GM21529 (cell line): ENCODE data around the gene GABRB1.

ENCODE experiments used
- ATAC-seq: cut with Tn5 transposase; IDR thresholded peaks from one replicate; pipeline ENCODE4 v1.9.1; 2021; ENCODE audit not compliant: unreplicated experiment

The GABRB1 gene

GRCh38 chr4:47045261-47045660 lies 13.9 kb downstream of the GABRB1 start:
- no peak for ATAC-seq

GRCh38 chr4:47049347-47049746 lies 18.0 kb downstream of the GABRB1 start:
- no peak for ATAC-seq

- no peak for ATAC-seq
Measured at GRCh38 chr4:47050761-47051725, 19.7 kb downstream of the GABRB1 start.

GRCh38 chr4:47053485-47053884 lies 22.1 kb downstream of the GABRB1 start:
- ATAC-seq: no peak

GRCh38 chr4:47054130-47054529 lies 22.8 kb downstream of the GABRB1 start:
- no peak for ATAC-seq

- no peak for ATAC-seq
Measured at GRCh38 chr4:47057991-47058390, 26.6 kb downstream of the GABRB1 start.

- no peak for ATAC-seq
Measured at GRCh38 chr4:47060561-47060960, 29.2 kb downstream of the GABRB1 start.

- no peak for ATAC-seq
Measured at GRCh38 chr4:47061435-47061834, 30.1 kb downstream of the GABRB1 start.

GRCh38 chr4:47065051-47065481 lies 33.7 kb downstream of the GABRB1 start:
- ATAC-seq: no peak

GRCh38 chr4:47068986-47069385 lies 37.6 kb downstream of the GABRB1 start:
- ATAC-seq: no peak

- ATAC-seq: no peak
Measured at GRCh38 chr4:47071901-47072341, 40.6 kb downstream of the GABRB1 start.

- ATAC-seq: no peak
Measured at GRCh38 chr4:47073647-47074046, 42.3 kb downstream of the GABRB1 start.

- no peak for ATAC-seq
Measured at GRCh38 chr4:47074816-47075215, 43.4 kb downstream of the GABRB1 start.

GRCh38 chr4:47075262-47075661 lies 43.9 kb downstream of the GABRB1 start:
- ATAC-seq: no peak

- ATAC-seq: no peak
Measured at GRCh38 chr4:47075919-47076318, 44.6 kb downstream of the GABRB1 start.

- ATAC-seq: no peak
Measured at GRCh38 chr4:47084111-47084510, 52.7 kb downstream of the GABRB1 start.

- ATAC-seq: no peak
Measured at GRCh38 chr4:47084795-47085194, 53.4 kb downstream of the GABRB1 start.

GRCh38 chr4:47088298-47088697 lies 56.9 kb downstream of the GABRB1 start:
- no peak for ATAC-seq

- ATAC-seq: no peak
Measured at GRCh38 chr4:47095884-47096283, 64.5 kb downstream of the GABRB1 start.

GRCh38 chr4:47101453-47101852 lies 70.1 kb downstream of the GABRB1 start:
- no peak for ATAC-seq

- ATAC-seq: no peak
Measured at GRCh38 chr4:47104986-47105385, 73.6 kb downstream of the GABRB1 start.

- ATAC-seq: no peak
Measured at GRCh38 chr4:47106561-47106960, 75.2 kb downstream of the GABRB1 start.

- ATAC-seq: no peak
Measured at GRCh38 chr4:47109379-47109778, 78.0 kb downstream of the GABRB1 start.
